GM18508 (cell line): ENCODE data around the gene WFDC1.

Experiments
- ATAC-seq: cut with Tn5 transposase; IDR thresholded peaks from one replicate; pipeline ENCODE4 v1.9.1; 2021; ENCODE audit warnings: moderate number of reproducible peaks; ENCODE audit not compliant: insufficient read depth, unreplicated experiment

WFDC1 gene

GRCh38 chr16:84294531-84295142 is at the start of gene WFDC1:
TSS of gene WFDC1 (plus strand) at chr16:84294878. CDS start at chr16:84294972, 94 bp downstream.
- ATAC-seq, result no peak

DNA sequence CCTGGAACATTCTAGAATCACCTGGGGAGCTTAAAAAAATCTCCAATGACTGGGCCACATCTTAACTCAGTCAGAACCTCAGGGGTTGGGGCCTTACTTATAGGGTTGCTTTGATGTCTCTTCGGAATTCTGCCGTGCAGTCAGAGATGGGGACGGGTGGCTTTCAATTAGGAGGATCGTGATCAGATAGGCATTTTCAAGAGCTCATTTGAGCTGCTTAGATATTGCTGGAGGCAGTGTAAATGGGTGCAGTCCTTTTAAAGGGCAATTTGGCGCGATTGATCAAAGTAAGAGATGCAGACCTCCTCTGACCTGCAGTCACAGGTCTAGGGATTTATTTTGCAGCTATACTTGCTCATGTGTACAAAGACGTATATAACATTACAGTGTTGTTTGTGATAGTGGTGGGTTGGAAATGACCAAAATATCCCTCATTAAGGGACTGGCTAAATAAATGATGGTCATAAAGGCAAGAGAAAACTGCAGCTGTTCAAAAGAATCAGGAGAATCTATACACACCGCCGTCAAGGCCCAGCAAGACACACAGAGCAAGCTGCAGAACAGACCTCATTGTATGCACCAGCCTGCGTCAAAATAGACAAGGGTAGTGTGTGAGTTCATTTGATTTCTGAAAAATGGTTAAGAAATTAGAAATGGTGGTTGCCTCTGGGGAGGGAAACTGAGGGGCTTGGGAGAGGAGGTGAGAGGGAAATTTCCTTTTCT is 48.6 kb upstream of the WFDC1 start:
- no peak for ATAC-seq

DNA sequence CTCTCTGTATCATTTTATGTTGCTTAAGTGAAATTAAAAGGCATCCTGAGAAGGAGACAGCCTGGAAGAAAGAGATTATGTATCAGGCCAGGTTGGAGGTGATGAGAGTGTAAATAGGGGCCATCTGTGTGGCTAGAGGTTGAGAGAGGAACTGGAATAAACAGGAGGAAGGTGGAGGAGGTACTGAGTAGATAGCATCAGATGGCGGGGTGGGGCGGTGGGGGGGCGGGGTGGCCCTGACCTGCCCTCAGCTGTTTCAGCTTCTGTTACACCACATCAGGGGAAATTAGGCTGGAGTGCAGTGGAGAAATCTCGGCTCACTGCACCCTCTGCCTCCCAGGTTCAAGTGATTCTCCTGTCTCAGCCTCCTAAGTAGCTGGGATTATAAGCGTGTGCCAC is 48.0 kb upstream of the WFDC1 start:
- ATAC-seq, result no peak

DNA sequence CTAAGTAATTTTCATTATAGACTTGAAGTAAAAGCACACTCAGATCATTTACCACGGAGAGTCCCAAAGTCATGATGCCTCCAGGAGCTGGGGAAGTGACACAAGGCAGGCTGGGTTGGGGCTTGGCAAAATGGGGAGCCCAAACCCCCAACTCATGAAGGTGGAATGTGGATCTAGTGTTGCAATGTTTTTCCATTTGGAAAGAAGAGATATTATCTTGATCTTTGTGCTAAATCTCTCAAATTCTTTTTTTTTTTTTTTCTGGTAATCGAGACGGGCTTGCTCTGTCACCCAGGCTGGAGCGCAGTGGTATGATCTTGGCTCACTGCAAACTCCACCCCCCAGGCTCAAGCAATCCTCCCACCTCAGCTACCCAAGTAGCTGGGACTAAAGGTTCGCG is 47.3 kb upstream of the WFDC1 start:
- no peak for ATAC-seq

GRCh38 chr16:84247844-84248243 is 46.8 kb upstream of the WFDC1 start:
- ATAC-seq, result no peak

- no peak for ATAC-seq
These were observed 42.5 kb upstream of the WFDC1 start for GRCh38 chr16:84252184-84252583.

DNA sequence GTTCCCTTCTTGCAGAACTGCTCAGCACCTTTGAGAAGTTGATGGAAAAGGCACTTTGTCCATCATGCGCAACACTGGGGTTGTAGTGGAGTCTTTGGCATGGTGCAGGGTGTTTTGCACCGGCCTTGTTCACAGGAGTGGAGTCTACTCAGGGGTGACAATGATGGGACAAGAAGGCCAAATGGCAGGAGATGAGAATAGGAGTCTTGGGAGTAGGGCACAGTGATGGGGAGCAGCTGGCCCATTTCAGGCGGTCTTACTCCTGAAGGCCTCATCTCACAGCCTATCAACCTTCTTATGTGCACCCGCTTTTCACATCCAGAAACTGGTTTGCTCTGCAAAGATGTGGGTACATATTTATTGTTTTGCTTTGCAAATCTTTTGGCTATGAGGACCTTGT is 41.5 kb upstream of the WFDC1 start:
- ATAC-seq, result no peak

- no peak for ATAC-seq
These were observed 40.6 kb upstream of the WFDC1 start for GRCh38 chr16:84254062-84254461.

GRCh38 chr16:84255050-84255810 is 39.4 kb upstream of the WFDC1 start:
- ATAC-seq, result no peak

DNA sequence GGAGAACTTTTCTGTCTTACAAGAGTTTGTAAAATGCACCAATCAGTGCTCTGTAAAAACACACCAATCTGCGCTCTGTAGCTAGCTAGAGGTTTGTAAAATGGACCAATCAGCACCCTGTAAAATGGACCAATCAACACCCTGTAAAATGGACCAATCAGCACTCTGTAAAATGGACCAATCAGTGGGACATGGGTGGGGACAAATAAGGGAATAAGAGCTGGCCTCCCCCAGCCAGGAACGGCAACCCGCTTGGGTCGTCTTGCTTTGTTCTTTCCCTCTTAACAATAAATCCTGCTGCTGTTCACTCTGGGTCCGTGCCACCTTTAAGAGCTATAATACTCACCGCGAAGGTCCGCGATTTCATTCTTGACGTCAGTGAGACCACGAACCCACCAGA is 36.4 kb upstream of the WFDC1 start:
- ATAC-seq, result no peak

DNA sequence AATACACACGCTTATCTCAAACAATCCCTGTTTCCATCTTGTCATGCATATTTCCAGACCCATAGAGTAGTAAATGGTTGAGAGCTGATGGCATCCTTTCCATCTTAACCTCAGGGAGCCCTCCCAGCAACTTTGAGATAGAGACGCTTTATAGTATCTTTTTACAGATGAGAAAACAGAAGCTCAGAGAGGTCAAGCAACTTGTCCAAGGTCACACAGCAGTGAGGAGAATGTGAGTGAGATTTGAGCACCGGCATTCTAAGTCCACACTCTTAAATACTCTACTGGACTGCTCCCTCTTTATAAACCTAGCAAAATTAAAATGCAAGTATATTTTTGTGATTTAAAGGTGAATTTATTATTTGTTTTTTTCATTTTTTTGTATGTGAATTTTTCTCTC is 35.0 kb upstream of the WFDC1 start:
- no peak for ATAC-seq

DNA sequence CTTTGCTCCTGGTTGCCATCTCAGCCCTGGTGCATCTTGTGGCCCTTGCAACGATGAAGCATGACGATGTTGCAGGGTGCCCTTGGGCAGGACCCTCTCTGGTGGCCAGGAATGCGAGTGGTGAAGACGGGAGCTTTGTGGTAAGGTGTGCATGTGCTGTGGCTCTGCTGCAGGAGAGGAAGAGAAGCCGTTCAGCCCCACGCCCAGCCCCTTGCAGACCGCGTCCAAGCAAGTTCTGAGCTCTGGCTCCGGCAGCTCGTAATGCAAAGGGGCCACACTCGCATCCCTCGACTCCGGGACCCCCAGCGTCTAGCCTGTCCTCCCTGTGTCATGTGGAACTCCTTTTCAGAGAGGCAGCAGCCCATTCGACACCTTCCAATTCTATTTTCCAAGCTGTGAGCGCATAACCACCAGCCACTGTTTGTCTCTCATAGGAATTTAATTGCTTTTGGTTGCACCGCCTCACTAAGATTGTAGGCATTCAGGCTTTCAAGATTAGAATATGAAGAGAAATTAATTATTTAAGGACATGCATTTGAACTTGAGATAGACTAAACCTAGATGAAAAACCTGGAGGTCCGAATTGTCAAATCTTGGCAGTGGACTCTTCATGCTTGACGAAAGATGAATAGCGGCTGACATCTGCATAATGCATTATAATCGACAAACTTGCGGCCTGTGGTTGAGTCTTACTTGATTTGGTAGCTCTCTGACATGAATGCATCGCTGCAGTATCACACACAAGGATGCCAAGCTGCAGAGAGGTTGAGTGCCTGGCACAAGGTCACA is 33.7 kb upstream of the WFDC1 start:
- ATAC-seq, result no peak

GRCh38 chr16:84262031-84262430 is 32.6 kb upstream of the WFDC1 start:
- ATAC-seq, result no peak

DNA sequence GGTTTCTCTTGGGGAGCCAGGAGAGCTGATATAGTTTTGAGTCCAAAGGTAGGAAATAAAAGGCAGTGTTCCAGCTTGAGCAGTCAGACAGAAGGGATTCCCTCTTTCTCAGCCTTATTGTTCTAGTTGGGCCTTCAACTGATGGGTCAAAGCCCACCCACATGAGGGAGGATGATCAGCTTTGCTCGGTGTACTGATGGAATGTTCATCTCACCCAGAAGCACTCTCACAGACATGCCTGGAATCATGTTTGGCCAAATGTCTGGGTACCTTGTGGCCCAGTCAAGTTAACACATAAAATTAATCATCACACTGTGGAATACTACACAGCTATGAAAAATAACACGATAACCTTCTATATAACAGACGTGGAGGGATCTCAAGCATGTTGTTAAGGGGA is 31.7 kb upstream of the WFDC1 start:
- no peak for ATAC-seq

- ATAC-seq, result no peak
These were observed 28.2 kb upstream of the WFDC1 start for GRCh38 chr16:84266451-84266850.

DNA sequence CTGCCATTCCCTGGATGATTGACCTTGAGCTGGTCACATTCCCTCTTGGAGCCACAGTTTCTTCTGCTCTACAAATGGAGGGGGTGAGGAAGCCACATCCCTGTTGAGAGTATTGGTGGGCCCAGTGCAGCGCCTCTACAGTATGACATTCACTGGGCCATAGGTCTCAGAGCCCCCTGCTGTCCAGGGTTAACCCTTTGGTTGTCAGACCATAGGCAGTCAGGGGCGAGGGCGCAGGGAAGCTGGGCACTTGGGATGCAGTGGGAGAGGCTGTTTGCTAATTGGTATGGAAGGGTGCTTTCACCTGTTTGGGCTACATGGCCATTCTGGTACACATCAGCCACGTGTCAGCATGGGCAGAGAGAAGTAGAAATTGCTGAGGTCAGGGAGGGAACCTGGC is 27.3 kb upstream of the WFDC1 start:
- no peak for ATAC-seq

- no peak for ATAC-seq
These were observed 26.2 kb upstream of the WFDC1 start for GRCh38 chr16:84268291-84269040.

GRCh38 chr16:84270071-84270470 is 24.6 kb upstream of the WFDC1 start:
- ATAC-seq, result no peak

GRCh38 chr16:84270531-84270930 is 24.1 kb upstream of the WFDC1 start:
- no peak for ATAC-seq

- ATAC-seq, result no peak
These were observed 23.6 kb upstream of the WFDC1 start for GRCh38 chr16:84271037-84271436.
